Stimulated activated CD4-positive, alpha-beta T cell treated with anti-CD3 and anti-CD28 coated beads, Interleukin-4, amount 100 ng/mL, for 48 hours (primary cell): Measurements from ENCODE around the gene MRC2.
A peak's percentile ranks its signal among the peaks of the same experiment; 100 is the strongest.
"Not testable (repeated sequence)": the region's sequence is repeated elsewhere in the genome, so short reads cannot be mapped to it uniquely, and the experiment has no call there.

Experiments
- DNase-seq, 2 donors: peaks; one replicate each; pipeline ENCODE4 v3.0.0-alpha.2; 2020; ENCODE audit warnings: low read depth in 2 of 2

MRC2 gene

DNA sequence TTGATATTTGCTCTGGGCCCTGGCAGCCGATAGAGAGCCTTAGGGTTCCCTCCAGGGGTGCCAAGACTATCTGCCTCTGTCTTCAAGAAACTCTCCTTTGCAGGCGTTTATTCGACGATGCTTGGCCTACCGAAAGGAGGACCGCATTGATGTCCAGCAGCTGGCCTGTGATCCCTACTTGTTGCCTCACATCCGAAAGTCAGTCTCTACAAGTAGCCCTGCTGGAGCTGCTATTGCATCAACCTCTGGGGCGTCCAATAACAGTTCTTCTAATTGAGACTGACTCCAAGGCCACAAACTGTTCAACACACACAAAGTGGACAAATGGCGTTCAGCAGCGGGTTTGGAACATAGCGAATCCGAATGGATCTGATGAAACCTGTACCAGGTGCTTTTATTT, 15.2 kb upstream of the MRC2 start:
- not testable (repeated sequence) for DNase-seq

DNA sequence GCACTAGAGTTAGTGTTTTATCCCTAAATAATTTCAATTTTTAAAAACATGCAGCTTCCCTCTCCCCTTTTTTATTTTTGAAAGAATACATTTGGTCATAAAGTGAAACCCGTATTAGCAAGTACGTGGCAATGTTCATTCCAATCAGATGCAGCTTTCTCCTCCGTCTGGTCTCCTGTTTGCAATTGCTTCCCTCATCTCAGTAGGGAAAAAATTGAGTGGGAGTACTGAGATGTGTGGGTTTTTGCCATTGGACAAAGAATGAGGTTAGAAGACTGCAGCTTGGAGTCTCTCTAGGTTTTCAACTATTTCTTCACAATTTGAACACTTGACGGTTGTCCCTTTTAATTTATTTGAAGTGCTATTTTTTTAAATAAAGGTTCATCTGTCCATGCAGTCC, 14.4 kb upstream of the MRC2 start:
- not testable (repeated sequence) for DNase-seq

DNA sequence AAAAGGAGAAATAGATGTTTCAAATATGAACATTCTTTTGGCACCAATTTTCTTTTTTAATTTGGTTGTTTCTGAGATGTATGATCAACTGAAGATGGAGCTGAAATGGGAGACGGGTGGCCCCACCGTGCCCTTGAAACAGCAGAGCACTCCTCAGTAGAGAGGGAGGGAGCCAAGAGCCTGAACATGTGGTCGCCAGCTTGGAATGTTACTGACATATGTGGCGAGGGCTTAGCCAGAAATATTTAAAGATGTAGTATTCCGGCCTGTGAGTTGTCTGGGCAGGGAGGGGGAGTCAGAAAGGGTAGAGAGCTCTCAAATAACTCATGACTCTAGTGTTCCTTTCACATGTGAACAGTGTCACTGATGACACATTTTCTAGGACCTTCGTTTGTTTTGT, 13.3 kb upstream of the MRC2 start:
- DNase-seq = no peak

DNA sequence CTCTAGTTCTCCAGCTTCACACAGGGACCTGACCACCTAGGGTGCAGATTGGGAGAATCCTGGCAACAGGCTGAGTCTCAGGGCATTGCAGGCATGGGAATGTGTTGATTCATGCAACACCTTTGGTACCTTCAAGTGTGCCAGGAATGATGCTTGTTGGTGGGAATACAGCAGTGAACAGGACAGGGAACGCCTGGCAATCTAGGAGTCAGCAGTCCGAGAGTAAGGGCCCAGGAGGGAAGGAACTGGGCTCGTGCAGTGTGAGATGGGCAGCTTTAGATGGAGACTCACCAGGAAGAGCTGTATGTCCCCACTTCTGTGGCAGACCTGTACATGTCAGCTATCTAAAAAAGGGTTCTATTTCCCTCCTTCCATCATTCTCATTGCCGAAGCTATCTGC, 12.0 kb upstream of the MRC2 start:
- DNase-seq = no peak

GRCh38 chr17:62616993-62617893, 10.2 kb upstream of the MRC2 start:
- no peak for DNase-seq

DNA sequence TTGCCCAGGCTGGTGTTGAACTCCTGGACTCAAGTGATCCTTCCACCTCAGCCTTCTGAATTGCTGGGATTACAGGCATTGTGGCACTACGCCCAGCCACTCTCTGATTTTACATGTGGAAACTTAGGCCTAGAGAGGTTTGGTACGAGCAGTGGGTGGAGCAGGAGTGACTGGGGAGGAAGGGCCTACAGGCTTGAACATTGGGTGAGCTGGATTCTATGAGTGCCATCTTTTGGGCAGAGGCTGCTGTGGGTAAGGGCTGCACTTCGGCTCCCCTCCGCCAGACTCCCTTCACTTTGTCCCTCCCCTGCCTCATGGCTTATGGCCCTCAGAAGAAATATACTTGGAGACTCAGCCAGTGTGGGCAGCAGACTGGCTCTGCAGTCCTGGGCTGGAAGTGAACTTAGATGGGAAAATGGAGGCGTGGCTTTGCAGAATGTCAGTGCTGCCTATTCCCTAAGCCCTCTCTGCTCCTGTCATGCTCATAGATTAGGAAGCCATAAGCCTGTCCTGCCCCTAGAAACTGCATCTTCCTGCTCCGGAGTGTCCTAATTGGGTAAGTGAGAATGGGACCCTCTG, 9.5 kb upstream of the MRC2 start:
- DNase-seq = no peak

DNA sequence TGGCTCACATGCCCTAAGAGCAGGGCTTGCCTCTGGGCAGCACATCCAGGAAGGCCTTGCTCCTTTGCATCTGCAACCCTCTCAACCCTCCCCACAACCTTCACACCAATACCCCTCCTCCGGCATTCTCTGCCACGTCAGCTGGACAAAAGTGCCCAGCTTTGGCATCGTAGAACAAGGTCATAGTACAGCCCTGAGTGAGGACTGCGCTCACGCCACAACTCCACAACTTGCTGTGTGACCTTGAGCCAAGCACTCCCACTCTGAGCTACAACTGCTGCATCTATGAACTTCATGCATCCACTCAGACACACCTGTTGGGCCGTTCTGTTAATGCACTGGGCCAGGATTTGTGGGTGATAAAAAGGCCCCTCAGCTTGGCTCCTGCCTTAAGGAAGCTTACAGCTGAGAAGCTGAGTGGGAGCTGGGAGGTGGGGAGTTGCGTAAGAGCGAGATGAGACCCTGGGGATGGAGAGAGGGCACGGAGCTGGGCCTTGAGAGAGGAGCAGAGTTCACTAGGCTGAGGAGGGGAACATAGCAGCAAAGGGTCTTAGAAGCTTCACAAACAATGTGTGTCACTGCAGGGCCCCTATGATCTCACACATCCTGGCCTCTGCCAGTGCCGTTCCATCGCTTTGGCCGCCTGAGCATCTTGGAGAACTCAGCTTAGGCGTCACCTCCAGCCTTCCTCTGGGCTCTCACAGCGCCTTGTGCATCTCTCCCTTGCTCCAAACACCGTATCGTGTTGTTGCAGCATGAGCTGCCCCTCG, 8.6 kb upstream of the MRC2 start:
- DNase-seq = no peak

- DNase-seq = no peak
Observed at GRCh38 chr17:62619417-62620155, 7.9 kb upstream of the MRC2 start.

DNA sequence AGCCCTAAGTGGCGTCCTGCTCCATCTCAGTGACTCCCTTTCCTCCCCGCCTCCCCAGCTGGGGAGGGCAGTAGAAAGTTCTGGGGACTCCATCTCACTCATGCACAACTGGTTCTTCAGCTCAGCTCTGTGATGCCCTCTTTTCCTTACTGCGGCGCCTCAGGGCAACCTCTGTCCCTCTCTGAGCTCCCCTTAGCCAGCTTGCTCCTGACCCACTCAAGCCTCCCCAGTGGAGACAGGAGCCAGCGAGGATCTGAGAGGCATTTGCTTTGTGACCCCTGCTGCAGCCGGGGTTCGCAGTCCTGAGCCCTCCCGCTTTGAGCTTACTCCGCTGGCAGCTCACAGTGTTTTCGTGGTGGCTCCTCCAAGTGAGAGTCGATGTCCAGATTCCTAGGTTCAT, 6.2 kb upstream of the MRC2 start:
- no peak for DNase-seq

- DNase-seq = no peak
Observed at GRCh38 chr17:62625184-62625869, 2.1 kb upstream of the MRC2 start.

DNA sequence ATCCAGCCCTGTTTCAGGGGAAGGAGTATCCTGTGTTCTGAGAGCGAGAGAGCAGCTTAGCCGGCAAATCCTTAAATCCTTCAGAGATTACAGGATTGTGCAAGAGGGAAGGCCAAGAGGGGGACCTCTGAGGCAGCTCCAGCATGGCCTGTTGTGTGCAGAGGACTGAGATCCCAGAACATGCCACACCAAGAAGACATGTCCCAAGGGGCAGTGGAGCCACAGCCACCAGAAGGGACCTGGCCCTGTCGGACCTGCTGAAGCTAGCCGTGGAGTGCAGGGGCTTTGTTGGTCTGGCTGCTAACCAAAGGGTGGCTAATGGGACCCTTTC, 1.6 kb upstream of the MRC2 start:
- no peak for DNase-seq

- DNase-seq = peak in 1 of 2 donors; percentile 6
Observed at GRCh38 chr17:62626719-62627218, 701 bp upstream of the MRC2 start.

- DNase-seq = peak; percentile 27 to 30
Observed at GRCh38 chr17:62627904-62628633, 599 bp downstream of the MRC2 start.

DNA sequence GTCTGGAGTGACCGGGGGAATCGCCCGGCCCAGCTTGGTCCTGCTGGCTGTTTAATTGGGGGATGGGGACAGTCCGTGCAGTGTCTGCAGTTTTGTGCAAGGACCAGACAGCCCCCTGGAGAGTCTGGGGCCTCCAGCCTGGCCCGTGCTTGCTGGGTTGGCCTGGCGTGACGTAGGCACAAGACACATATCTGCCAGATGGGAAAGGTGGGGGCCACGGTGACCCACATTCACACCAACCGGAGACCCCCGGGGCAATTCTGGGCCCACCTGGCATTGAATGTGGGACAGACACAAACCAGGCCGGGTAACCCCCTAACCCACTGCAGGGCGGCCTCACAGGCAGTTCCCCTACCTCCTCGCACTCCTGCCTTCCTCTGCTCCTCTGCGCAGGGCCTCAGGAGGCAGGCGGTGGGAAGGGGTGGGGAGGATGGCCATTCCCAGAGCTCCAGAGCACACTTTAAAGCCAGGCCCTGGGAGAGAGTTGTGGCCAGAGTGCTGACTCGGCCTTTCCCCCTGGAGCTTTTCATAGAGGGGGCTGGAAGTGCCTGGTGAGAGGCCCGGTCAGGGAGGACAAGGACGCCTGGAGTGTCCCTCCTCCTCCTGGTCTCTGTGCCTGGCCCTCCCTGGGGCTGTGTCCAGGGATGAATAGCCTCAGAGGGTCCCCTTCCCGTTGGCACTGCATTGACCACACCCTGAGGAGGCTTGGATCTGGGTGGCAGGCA, 1.5 kb downstream of the MRC2 start:
- DNase-seq = no peak

DNA sequence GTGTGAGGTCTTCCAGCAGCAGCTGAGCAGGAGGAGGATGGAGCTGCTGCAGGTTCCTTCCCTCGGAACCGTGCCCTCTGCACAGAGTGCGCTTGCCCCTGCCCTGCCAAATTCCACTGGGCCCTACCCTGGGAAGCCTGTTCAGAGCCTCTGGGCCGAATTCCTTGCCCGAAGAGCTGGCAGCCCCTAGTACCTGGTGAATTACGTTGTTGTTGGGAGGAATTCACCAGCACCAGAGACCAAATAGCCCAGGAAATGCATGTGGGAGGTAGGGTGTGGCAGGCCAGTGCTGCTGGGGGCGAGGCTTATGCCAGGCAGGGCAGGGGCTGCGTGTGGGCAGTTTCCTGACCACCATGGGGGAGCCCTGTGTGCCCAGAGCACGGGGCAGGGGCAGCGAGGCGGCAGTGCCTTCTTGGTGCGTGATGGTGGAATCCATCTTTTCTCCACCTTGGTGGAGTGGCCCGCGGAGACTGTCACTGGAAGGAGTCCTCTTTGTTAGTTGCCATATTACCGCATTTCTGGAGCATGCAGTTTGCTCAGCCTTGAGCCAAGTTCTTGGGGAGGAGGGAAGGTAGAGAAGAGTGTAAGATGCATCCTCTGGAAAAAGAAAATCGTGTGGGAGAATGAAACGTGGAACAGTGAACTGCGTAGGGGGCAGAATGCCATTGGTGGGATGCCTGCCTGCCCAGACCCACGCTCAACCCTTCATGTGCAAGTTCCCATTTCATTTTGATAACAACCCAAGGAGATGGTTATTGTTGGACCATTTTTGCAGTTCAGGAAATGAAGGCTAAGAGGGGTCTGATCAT, 2.3 kb downstream of the MRC2 start:
- DNase-seq = no peak

GRCh38 chr17:62630365-62631085, 3.1 kb downstream of the MRC2 start:
- no peak for DNase-seq

GRCh38 chr17:62631086-62631935, 3.8 kb downstream of the MRC2 start:
- DNase-seq = no peak
